HepG2 (cell line): ENCODE data around the gene ANO5. TPM values are rescaled to one million over a fixed set of nuclear protein-coding genes. Genes with fewer than 3 reads are reported as not detected.

Experiments
- ATAC-seq: fragments of 200-7000 bp; cut with Tn5 transposase; 3 replicates; pipeline ENCODE4 v1.9.1; 2020; ENCODE audit warnings: mild to moderate bottlenecking, moderate library complexity
- BruUV-seq: library from RNA; stranded (reverse); fragments of 400-500 nt; replicated peaks from 2 replicates; lab custom pipeline; 2021; lab: Mats Ljungman, UMichigan
- CTCF ChIA-PET: fragments of 300-600 bp; formaldehyde crosslinking; extraction: SDS; loops from one replicate; lab custom pipeline; 2021; ENCODE audit warnings: low total read pairs, inconsistent platforms, low intra/inter-chr PET ratio; lab: Yijun Ruan, JAX
- POLR2A ChIA-PET: fragments of 350-600 bp; sonication (Branson Sonifier 250); formaldehyde crosslinking; loops from one replicate; lab custom pipeline; 2020; ENCODE audit warnings: antibody characterized with exemption, inconsistent platforms; lab: Yijun Ruan, JAX
- DNase-seq: peaks from one replicate; pipeline ENCODE4 v3.0.0-alpha.2; 2015; ENCODE audit warnings: low spot score
- FAIRE-seq: peaks from 3 replicates; lab custom pipeline; 2011; peaks lifted over from hg19 to GRCh38; lab: Jason Lieb, UNC
- H2AFZ ChIP-seq: one replicate; pipeline ENCODE4 v1.6.1; 2011; ENCODE audit warnings: low read length, inconsistent platforms
- H3K27ac ChIP-seq: fragments of 300-600 bp; 3 replicates; pipeline ENCODE4 v1.8.0; 2011; ENCODE audit warnings: mixed run types, mild to moderate bottlenecking, mixed read lengths, low read length, inconsistent platforms; ENCODE audit not compliant: insufficient read depth; ENCODE audit errors: extremely low read length
- H3K27me3 ChIP-seq, 2 experiments: fragments of 200-600 bp in 1 of 2; 2 replicates in 1 of 2; 3 replicates in 1 of 2; pipeline versions ENCODE4 v1.6.0 to v1.8.0; 2011; ENCODE audit warnings: low read length in 2 of 2, mild to moderate bottlenecking in 2 of 2, moderate library complexity in 2 of 2, inconsistent platforms in 1 of 2; ENCODE audit not compliant: insufficient read depth in 2 of 2, control insufficient read depth in 1 of 2
- H3K36me3 ChIP-seq, 2 experiments: fragments of 200-600 bp in 1 of 2; replicated peaks in 1 of 2; 2 replicates in 1 of 2; 3 replicates in 1 of 2; pipeline versions ENCODE4 v1.5.1 to v1.8.0; 2011; ENCODE audit warnings: low read length in 2 of 2, inconsistent platforms in 1 of 2; ENCODE audit not compliant: insufficient read depth in 2 of 2, control insufficient read depth in 1 of 2
- H3K4me1 ChIP-seq: 2 replicates; pipeline ENCODE4 v1.5.1; 2012; ENCODE audit warnings: low read length, inconsistent platforms; ENCODE audit not compliant: insufficient read depth
- H3K4me2 ChIP-seq: 2 replicates; pipeline ENCODE4 v1.6.0; 2011; ENCODE audit warnings: low read depth, low read length, inconsistent platforms
- H3K4me3 ChIP-seq, 3 experiments: fragments of 200-600 bp in 1 of 3; sonication (generic), shearing (Covaris generic) in 1 of 3; replicated peaks in 1 of 3; 2 replicates each; pipeline ENCODE4 v1.5.1; 2011 to 2016; ENCODE audit warnings: low read length in 3 of 3, inconsistent platforms in 2 of 3, low read depth in 2 of 3, mild to moderate bottlenecking in 2 of 3, control low read depth in 1 of 3, mixed read lengths in 1 of 3; ENCODE audit not compliant: insufficient read depth in 1 of 3
- H3K79me2 ChIP-seq: one replicate; pipeline ENCODE4 v1.6.1; 2011; ENCODE audit warnings: low read length, inconsistent platforms; ENCODE audit not compliant: insufficient read depth
- H3K9ac ChIP-seq: 2 replicates; pipeline ENCODE4 v1.6.0; 2011; ENCODE audit warnings: mild to moderate bottlenecking, low read depth, low read length, inconsistent platforms; ENCODE audit not compliant: insufficient read depth
- H3K9me3 ChIP-seq: 2 replicates; pipeline ENCODE4 v1.5.1; 2012; ENCODE audit warnings: mild to moderate bottlenecking, low read length
- H4K20me1 ChIP-seq: 2 replicates; pipeline ENCODE4 v1.6.0; 2011; ENCODE audit warnings: inconsistent platforms, mild to moderate bottlenecking, low read length, moderate library complexity; ENCODE audit not compliant: insufficient read depth
- CHD4 ChIP-seq: fragments of 200-600 bp; sonication (generic); IDR thresholded peaks from 2 replicates; pipeline ENCODE4 v1.7.0; 2017; ENCODE audit warnings: mild to moderate bottlenecking, low read length, borderline replicate concordance
- ESRRA ChIP-seq: sonication (generic); formaldehyde crosslinking; IDR thresholded peaks from 2 replicates; pipeline ENCODE4 v1.5.1; 2020; ENCODE audit warnings: mild to moderate bottlenecking, low read depth, missing genetic modification reagents
- MAZ ChIP-seq, 2 experiments: sonication (generic) in 1 of 2; formaldehyde crosslinking in 1 of 2; IDR thresholded peaks; 2 replicates each; pipeline versions ENCODE4 v1.5.0 to v1.6.1; 2012 to 2020; ENCODE audit warnings: low read depth in 2 of 2, mild to moderate bottlenecking in 2 of 2, borderline replicate concordance in 1 of 2, improper control_type of control experiment in 1 of 2, low read length in 1 of 2, missing genetic modification reagents in 1 of 2, moderate library complexity in 1 of 2
- NONO ChIP-seq, 2 experiments: fragments of 450-650 bp in 1 of 2; sonication (generic) in 1 of 2; formaldehyde crosslinking in 1 of 2; IDR thresholded peaks in 1 of 2; conservative IDR thresholded peaks in 1 of 2; 2 replicates each; pipeline versions ENCODE4 v1.6.1 to v1.8.0; 2017 to 2022; ENCODE audit warnings: mild to moderate bottlenecking in 1 of 2, missing genetic modification reagents in 1 of 2, moderate library complexity in 1 of 2
- PAF1 ChIP-seq: IDR thresholded peaks from 2 replicates; pipeline ENCODE4 v1.6.1; 2016; ENCODE audit warnings: missing genetic modification reagents, missing compliant biosample characterization
- RXRB ChIP-seq: IDR thresholded peaks from 2 replicates; pipeline ENCODE4 v1.6.1; 2016; ENCODE audit warnings: borderline replicate concordance, missing genetic modification reagents, missing compliant biosample characterization
- ZBTB46 ChIP-seq: sonication (generic); formaldehyde crosslinking; IDR thresholded peaks from 2 replicates; pipeline ENCODE4 v1.4.0; 2020; ENCODE audit warnings: mild to moderate bottlenecking, missing genetic modification reagents, borderline replicate concordance
- ZNF138 ChIP-seq: sonication (generic); formaldehyde crosslinking; IDR thresholded peaks from 2 replicates; pipeline ENCODE4 v1.5.0; 2020; ENCODE audit warnings: mild to moderate bottlenecking, low read depth, missing genetic modification reagents
- ZNF142 ChIP-seq: sonication (generic); formaldehyde crosslinking; IDR thresholded peaks from 2 replicates; pipeline ENCODE4 v1.4.0; 2020; ENCODE audit warnings: missing genetic modification reagents
- ZNF484 ChIP-seq: sonication (generic); formaldehyde crosslinking; IDR thresholded peaks from 2 replicates; pipeline ENCODE4 v1.5.1; 2020; ENCODE audit warnings: mild to moderate bottlenecking, low read depth, missing genetic modification reagents, borderline replicate concordance
- ZNF761 ChIP-seq: sonication (generic); formaldehyde crosslinking; conservative IDR thresholded peaks from 2 replicates; pipeline ENCODE4 v1.4.0; 2020; ENCODE audit warnings: mild to moderate bottlenecking, missing genetic modification reagents
- ZNF788 ChIP-seq: sonication (generic); formaldehyde crosslinking; IDR thresholded peaks from 2 replicates; pipeline ENCODE4 v1.5.0; 2020; ENCODE audit warnings: mild to moderate bottlenecking, missing genetic modification reagents, borderline replicate concordance
- WGBS: methylation state at CpG from one replicate; pipeline ENCODE4 v1.1.6; 2017; ENCODE audit warnings: low lambda C conversion rate; 5-methylcytosine and 5-hydroxymethylcytosine counted together
- in situ Hi-C: cut with HindIII; loops from 2 replicates; pipeline ENCODE4 v1.10.0; 2017; ENCODE audit warnings: low pct_unique_long_range_greater_than_20kb; ENCODE audit not compliant: extremely low pct_ligation_motif_present
- intact Hi-C: fragments of 100-400 bp; cut with micrococcal nuclease; formaldehyde crosslinking; loops from one replicate; pipeline ENCODE4 v1.10.0; 2022; ENCODE audit not compliant: unreplicated experiment
- polyA plus RNA-seq, 8 experiments: library from polyadenylated mRNA; depleted of rRNA in 3 of 8; stranded (reverse) in 7 of 8; unstranded in 1 of 8; fragments of >200 nt; fragmentation: Illumina TruSeq in 4 of 8; extraction: Trizol in 4 of 8; gene quantifications; 2 replicates each; pipeline versions ENCODE4 v1.2.1 to v1.2.3, GENCODE V29; 2011 to 2016; ENCODE audit warnings: low read depth in 4 of 8, missing spikeins in 1 of 8, mixed read lengths in 1 of 8; ENCODE audit not compliant: insufficient read depth in 1 of 8
- total RNA-seq, 5 experiments: library from RNA; depleted of rRNA; stranded (reverse); fragments of >200 nt; fragmentation: Illumina TruSeq; extraction: Trizol; gene quantifications; 2 replicates each; pipeline ENCODE4 v1.2.3, GENCODE V29; 2016; ENCODE audit warnings: low read depth in 1 of 5

The ANO5 gene
- total and polyA plus RNA-seq, 2 of the 13 experiments (the other 11 are each of a cell fraction or from before 2014, with no cell fraction given): 0.02 to 0.03 TPM

DNA sequence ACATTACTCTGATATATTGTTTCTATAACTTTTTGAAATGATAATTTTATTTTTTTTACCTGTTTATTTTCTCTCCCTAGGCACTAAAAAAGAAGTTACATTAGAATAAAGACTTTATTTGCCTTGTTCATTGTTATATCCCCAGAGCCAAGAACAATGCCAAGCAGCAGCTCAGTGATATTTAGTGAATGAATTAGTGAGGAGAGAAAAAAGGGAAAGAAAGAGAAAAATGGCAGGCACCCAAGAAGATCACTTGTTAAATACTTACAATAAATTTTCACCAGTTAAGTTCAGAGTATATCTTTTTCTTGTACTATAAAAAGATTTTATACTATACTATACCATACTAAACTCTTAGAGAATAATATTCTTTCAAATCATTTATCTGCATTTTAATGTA, 13.3 kb upstream of the ANO5 start (continued):
- TF ChIP-seq ZBTB46 (CRISPR knock-in tag): no peak

DNA sequence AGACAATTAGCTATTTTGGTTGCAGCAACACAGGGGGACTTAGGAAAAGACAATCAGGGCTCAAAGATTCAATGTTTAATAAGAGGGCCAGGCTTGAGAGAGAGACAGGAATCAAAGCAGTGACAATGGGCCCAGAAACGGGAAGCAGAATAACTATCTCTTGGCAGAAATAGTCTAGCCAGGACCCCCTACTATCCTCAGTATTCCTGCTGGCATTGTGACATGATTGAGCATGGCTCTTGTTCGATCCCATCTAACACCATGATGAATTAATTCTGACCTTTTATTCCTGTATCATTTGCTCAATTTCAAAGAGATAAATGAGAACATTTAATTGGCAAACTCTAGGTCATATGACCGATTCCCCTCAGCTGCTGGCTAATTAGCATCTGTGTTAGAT, 12.8 kb upstream of the ANO5 start:
- ChIA-PET POLR2A (no interaction called here), CTCF (interaction anchor here (0.6 kb wide), 1 partner anchor 1321 kb away, joined by 3 read pairs; no protein-coding TSS in a partner anchor)
- Histone ChIP-seq H2AFZ (no peak overlapping the region), H3K27ac (no peak overlapping the region), H3K4me1 (no peaks in the 10 kb centered on the region), H3K9ac (no peak overlapping the region), H4K20me1 (no peaks in the 10 kb centered on the region), H3K79me2 (no peaks in the 10 kb centered on the region), H3K27me3 (no peaks in the 10 kb centered on the region), H3K36me3 (no peaks in the 10 kb centered on the region), H3K4me2 (no peak overlapping the region), H3K4me3 (no peak overlapping the region), H3K9me3 (no peaks in the 10 kb centered on the region)
- DNase-seq (no peak), ATAC-seq (no peak), FAIRE-seq (no peak)
- intact Hi-C loops: no loop called here
- BruUV-seq: no TSS peak
- in situ Hi-C loops: no loop called here
- 2% methylated on average over 3 of the region's 3 CpGs for WGBS
- no peak for TF ChIP-seq ESRRA
- TF ChIP-seq NONO (IDR thresholded peaks at IDR 0.05): no peak
- TF ChIP-seq NONO (CRISPR knock-in tag; conservative IDR thresholded peaks at IDR 0.05): no peak
- TF ChIP-seq CHD4: no peak
- TF ChIP-seq ZNF788 (CRISPR knock-in tag): no peak
- no peak for TF ChIP-seq RXRB (CRISPR knock-in tag)
- no peak for TF ChIP-seq ZNF142 (CRISPR knock-in tag)
- no peak for TF ChIP-seq ZNF761
- no peak for TF ChIP-seq PAF1
- no peak for TF ChIP-seq ZNF484 (CRISPR knock-in tag)
- TF ChIP-seq ZNF138 (CRISPR knock-in tag): no peak
- no peak for TF ChIP-seq MAZ (IDR thresholded peaks at IDR 0.05; ENCODE audit: borderline replicate concordance, low read depth, low read length)
- TF ChIP-seq MAZ (CRISPR knock-in tag; IDR thresholded peaks at IDR 0.05; ENCODE audit: low read depth): no peak
